Measurements from ENCODE around the gene RAB31.
A peak's percentile ranks its signal among the peaks of the same experiment; 100 is the strongest.
"Not testable (repeated sequence)": the region's sequence is repeated elsewhere in the genome, so short reads cannot be mapped to it uniquely, and the experiment has no call there.

RAB31 gene

DNA sequence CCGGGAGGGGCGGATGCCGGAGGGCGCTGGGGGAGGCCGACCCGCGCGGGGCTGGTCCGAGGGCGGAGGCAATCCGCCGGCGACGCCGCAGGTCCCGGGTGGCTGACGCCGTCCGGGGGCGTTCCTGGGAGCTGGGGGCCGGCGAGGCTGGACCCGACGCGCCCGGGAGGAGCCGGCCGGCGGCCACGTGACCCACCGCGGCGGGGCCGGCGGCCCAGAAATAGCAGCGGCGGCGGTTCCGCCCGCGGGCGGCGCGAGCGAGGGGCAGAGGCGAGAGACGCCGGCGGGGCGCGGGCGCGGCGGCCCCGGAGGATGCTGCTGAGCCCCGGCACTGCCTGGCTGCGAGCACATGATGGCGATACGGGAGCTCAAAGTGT, at the start of gene RAB31:
Gene RAB31, plus strand, starts transcription at position 245 of the 377 bp plus-strand sequence. Its CDS starts 105 bp downstream, at position 350.
- peak; percentile 90 for DNase-seq

DNA sequence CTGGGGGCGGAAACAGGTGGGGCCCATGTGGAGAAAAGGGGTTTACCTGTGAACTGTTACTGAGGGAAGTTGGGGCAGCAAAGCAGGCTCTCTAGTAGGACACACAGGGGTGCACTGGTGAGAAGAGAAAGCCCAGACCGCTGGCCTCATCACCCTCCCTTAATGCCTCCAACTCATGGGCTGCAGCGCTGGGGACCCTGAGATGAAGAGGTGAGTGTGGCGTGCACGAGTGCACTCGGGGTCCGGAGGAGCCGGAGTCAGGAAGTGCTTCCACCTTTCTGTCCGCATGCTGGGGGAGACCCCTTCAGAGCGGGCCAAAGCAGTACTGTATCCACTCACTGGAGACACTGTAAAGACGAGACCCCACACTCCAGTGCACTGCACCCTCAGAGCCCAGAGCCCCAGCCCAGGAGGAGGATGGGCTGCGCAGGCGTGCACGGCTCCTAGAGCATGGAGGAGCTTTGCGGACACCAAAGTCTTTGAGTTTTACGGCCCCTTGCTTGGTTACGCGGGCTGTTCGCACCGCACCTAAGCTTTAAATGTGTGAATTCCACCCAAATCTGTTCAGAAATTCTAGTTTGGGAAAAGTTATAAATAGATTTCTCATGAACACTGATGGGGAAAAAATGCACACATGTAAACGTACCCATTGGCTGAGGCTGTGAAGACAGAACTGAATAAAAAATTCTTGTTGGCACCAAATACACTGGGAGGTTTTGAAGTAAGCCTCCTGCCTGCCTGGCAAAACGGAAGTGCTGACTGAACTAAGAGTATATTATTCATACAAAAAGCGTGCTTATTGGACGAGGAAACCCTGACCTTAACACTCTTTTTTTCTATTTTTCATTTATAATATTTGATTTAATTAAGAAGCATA, 48.4 kb upstream of the RAB31 start:
- DNase-seq, result no peak

- DNase-seq, result no peak
Measured at GRCh38 chr18:9661564-9661963, 46.5 kb upstream of the RAB31 start.

- DNase-seq, result no peak
Measured at GRCh38 chr18:9663377-9663776, 44.7 kb upstream of the RAB31 start.

GRCh38 chr18:9665314-9665713, 42.8 kb upstream of the RAB31 start:
- DNase-seq, result no peak

GRCh38 chr18:9666548-9666947, 41.6 kb upstream of the RAB31 start:
- no peak for DNase-seq

GRCh38 chr18:9669016-9669415, 39.1 kb upstream of the RAB31 start:
- DNase-seq, result no peak

DNA sequence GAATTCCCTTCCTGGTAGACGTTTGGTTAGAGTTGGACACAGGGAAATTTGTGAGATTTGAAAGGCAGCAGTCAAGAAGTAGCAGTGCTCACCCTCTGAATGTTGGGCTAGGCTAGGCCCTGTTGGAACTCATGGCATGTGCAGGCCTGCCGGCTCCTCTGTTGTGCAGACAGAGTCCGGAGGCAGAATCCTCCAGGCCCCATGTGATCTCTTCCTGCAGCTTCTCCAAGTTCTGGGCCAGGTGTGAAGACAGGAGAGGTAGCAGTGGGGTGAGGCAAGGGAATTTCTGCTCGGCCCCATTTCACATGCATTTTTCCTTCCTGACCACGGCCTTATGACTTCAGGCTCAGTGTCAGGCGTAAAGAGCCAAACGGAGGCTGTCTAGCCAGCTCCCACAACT, 36.9 kb upstream of the RAB31 start:
- DNase-seq, result no peak

GRCh38 chr18:9673296-9674251, 34.5 kb upstream of the RAB31 start:
- no peak for DNase-seq

- not testable (repeated sequence) for DNase-seq
Measured at GRCh38 chr18:9678216-9678615, 29.9 kb upstream of the RAB31 start.

DNA sequence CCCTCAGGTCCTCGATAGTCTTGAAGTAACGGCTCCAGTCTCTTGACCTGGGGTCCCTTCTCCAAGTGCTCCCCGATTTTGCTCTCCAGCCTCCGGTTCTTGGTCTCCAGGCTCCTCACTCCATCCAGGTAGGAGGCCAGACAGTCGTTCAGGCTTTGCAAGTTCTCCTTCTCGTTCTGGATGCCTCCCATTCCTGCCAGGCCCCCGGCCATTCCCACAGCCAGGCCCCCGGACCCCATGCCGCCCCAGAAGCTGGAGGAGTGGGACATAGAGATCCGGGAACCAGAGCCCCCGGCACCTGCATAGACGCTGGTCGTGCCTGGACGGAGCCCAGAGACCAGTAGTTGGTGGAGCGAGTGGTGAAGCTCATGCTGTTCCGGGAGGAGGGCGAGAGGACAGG, 29.0 kb upstream of the RAB31 start:
- no peak for DNase-seq

DNA sequence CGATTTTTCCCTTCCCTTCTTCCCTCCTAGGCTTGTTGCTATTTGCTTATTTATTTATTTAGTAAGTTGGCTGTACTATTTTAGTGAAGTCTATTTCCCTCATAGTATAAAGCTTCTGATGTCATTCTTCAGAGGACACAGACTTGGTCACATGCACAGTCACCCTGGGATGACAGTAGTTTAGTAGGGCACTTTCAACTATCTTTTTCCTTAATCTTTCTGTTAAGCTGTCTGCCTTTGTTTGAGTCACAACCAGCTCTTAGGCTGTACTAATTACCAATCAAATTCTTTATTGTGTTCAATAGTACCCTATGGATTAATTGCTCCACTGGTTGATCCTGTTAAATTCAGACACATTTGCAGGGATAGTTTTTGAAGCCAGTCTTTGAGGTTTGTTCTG, 26.9 kb upstream of the RAB31 start:
- no peak for DNase-seq

GRCh38 chr18:9682572-9682971, 25.5 kb upstream of the RAB31 start:
- no peak for DNase-seq

DNA sequence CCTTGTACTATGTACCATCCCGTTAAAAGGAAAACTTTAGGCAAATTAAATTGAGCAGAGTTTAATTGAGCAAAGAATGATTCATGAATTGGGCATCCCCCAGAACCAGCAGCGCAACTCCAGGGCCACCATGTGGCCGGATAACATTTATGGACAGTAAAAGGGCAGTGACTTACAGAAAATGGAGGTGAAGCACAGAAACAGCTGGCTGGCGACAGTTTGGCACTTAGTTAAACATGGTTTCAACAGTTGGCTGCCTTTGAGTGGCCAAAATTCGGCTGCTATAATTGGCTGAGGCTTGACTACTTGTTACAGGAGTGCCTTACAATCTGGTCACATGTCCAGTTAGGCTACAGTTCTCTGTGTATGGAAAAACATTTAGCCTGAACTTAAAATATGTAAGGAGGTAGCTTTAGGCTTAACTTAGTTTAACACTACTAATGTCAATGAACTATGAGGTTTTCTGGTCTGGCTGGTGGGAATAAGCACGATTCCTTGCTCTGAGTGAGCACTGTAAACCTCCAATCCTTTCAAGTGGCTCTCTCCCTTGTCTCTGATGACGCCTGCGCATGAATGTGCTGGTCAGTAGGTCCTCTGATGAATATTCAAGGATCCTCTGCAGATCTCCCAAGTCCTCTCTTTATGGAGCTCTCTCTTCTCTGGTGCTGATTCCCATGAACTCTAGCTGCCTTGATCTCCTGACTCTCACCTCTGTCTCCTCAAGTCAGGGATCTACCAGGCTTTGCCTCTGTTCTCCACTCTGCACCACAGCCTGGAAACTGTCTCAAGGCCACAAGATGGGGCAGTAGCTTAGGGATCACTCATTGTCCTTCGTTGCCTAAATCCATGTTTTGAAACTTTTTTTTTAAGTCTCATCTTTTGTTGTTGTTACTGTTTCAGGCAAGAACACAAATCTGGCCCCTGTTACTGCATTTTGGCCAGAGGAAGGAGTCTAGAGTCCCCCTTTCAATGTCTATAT, 24.4 kb upstream of the RAB31 start:
- DNase-seq, result peak; percentile 49

DNA sequence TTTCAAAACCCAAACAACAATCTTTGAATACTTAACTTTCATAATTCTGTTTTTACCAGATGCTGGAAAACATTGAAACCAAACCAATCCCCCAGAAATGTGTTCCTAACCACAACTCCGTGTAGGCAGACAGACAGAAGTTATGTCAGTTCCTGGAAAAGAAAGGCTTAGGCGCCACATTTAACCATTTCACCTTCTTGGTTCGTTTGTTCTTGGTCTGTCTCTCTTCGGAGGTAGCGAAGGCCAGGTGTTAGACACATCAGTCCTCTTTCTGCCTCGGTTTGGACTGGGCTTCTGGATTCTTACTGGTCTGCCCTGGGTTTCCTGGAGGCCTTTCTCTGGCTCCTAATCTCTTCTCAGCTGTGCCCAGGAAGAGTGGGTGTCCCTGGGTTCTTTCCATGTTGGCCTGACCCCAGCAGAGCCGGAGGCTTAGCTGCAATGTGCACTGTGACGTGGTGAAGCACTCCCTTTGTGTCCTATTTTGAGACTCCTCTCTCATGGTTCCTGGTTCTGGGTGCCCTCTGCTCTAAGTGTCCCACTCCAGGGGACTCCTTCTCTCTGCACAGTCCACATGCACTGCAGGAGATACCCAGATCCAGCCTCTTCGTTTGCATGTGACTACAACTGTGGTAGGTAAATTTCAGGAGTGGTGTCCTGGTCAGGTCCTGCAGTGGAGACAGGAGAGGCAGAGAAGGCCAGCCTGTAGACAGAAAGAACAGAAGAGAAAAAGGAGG, 23.1 kb upstream of the RAB31 start:
- peak; percentile 58 for DNase-seq

DNA sequence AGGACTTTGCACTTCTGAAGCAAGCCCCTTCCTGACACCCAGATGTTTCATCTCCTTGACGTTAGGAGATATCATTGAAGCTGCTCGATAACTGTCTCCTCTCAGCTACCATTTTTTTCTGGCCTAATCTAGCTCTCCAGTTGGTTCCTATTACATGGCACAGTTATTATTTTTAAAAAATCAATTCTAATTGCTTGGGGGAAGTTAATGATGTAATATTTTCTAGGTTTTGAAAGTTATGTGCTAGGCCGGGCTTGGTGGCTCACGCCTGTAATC, 22.5 kb upstream of the RAB31 start:
- no peak for DNase-seq

DNA sequence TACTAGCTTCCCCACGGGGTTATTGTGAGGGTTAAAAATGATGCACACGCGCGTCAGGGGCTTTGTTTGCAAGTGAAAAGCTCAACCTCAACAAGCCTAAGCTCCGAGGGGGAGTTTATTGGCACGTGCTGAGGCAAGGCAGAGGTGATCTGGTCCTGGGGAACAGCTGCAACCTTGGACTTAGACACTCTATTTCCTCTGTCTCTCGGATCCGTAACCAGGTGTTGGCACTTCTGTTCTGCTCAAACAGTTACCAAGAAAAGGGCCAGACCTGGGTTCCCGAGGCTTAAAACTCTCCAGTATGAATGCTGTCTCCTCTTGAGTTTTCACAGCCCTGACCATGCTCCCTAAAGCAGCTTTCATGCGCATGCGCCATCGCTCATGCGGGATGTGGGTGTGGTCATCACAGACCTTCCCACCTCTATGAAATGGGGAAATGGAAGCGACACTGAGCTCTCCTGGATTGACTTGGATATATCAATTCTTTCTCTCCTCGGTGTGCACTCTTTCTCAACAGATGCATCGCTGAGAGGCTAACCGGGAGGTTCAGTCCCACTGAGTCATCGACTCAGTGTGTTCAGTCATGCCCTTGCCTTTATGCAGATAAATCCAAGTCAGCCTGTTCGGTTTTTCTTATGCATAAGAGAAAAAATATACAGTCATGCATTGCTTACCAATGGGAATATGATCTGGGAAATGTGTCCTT, 19.9 kb upstream of the RAB31 start:
- no peak for DNase-seq

DNA sequence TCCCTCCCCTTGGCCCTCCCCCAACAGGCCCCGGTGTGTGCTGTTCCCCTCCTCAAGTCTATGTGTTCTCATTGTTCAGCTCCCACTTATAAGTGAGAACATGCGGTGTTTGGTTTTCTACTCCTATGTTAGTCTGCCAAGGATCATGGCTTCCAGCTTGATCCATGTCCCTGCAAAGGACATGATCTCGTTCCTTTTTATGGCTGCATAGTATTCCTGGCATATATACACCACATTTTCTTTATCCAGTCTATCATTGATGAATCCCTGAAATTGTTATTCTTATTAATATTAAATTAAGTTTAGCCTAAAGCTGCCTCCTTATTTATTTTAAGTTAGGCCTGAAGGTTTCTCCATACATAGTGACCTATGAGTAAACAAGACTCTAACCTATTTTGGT, 18.8 kb upstream of the RAB31 start:
- DNase-seq, result no peak

GRCh38 chr18:9690418-9691188, 17.5 kb upstream of the RAB31 start:
- DNase-seq, result no peak

GRCh38 chr18:9691235-9691634, 16.9 kb upstream of the RAB31 start:
- DNase-seq, result no peak

GRCh38 chr18:9694174-9694573, 13.9 kb upstream of the RAB31 start:
- no peak for DNase-seq

All from femur (tissue), 1 donor.